GM18907 (cell line): Measurements from ENCODE around the gene PLCB3.
"Not testable (repeated sequence)": the region's sequence is repeated elsewhere in the genome, so short reads cannot be mapped to it uniquely, and the experiment has no call there.

Experiments used
- ATAC-seq: cut with Tn5 transposase; IDR thresholded peaks from one replicate; pipeline ENCODE4 v1.9.1; 2021; ENCODE audit warnings: mild to moderate bottlenecking, moderate library complexity; ENCODE audit not compliant: unreplicated experiment

The PLCB3 gene

GRCh38 chr11:64303109-64304031 lies 52.0 kb downstream of the PLCB3 start:
- ATAC-seq = no peak

GRCh38 chr11:64304032-64304315 lies 52.6 kb downstream of the PLCB3 start:
- ATAC-seq = no peak

GRCh38 chr11:64304316-64305072 lies 53.2 kb downstream of the PLCB3 start:
- ATAC-seq = peak; percentile 38

- peak; percentile 71 for ATAC-seq
Measured at GRCh38 chr11:64305075-64305690, 53.9 kb downstream of the PLCB3 start, which contains the start of gene ESRRA. TSS of gene ESRRA (plus strand) at chr11:64305524. CDS start at chr11:64307180, 1,656 bp downstream.

- ATAC-seq = peak; percentile 30
Measured at GRCh38 chr11:64305691-64306562, 54.6 kb downstream of the PLCB3 start.

GRCh38 chr11:64306563-64306875 lies 55.2 kb downstream of the PLCB3 start:
- no peak for ATAC-seq

- no peak for ATAC-seq
Measured at GRCh38 chr11:64306876-64307622, 55.7 kb downstream of the PLCB3 start.

GRCh38 chr11:64307795-64308194 lies 56.5 kb downstream of the PLCB3 start:
- not testable (repeated sequence) for ATAC-seq

- no peak for ATAC-seq
Measured at GRCh38 chr11:64312947-64313346, 61.6 kb downstream of the PLCB3 start.

GRCh38 chr11:64313491-64314145 lies 62.3 kb downstream of the PLCB3 start:
- ATAC-seq = no peak

GRCh38 chr11:64314146-64314804 lies 62.9 kb downstream of the PLCB3 start:
- no peak for ATAC-seq

GRCh38 chr11:64314805-64315561 lies 63.7 kb downstream of the PLCB3 start:
- no peak for ATAC-seq

- ATAC-seq = not testable (repeated sequence)
Measured at GRCh38 chr11:64315667-64316526, 64.6 kb downstream of the PLCB3 start.

- ATAC-seq = peak; percentile 27
Measured at GRCh38 chr11:64316672-64317324, 65.5 kb downstream of the PLCB3 start.

- ATAC-seq = peak; percentile 67
Measured at GRCh38 chr11:64317325-64317960, 66.1 kb downstream of the PLCB3 start, which contains the start of gene TRMT112. TSS of gene TRMT112 (minus strand) at chr11:64317559. CDS start at chr11:64317526, 33 bp downstream.
